Esophagus muscularis mucosa (tissue), 4 donors: ENCODE data around the gene OR2Y1. TPM values are rescaled to one million over a fixed set of nuclear protein-coding genes. Genes with fewer than 3 reads are reported as not detected.

Experiments
- DNase-seq: peaks from one replicate; pipeline ENCODE4 v3.0.0-alpha.2; 2017; ENCODE audit errors: extremely low spot score
- H3K27ac ChIP-seq, 4 donors: fragments of 200-600 bp; sonication (generic); replicated peaks in 1 of 4; 1 replicate in 3 of 4; 2 replicates in 1 of 4; pipeline ENCODE4 v1.5.1; 2016 to 2019; ENCODE audit warnings: mild to moderate bottlenecking in 1 of 4
- H3K27me3 ChIP-seq, 4 donors: fragments of 200-600 bp; sonication (generic); one replicate each; pipeline versions ENCODE4 v1.5.1 to v1.6.0; 2016 to 2019
- H3K36me3 ChIP-seq, 4 donors: fragments of 200-600 bp; sonication (generic); one replicate each; pipeline ENCODE4 v1.5.1; 2016 to 2019
- H3K4me1 ChIP-seq, 4 donors: fragments of 200-600 bp; sonication (generic); one replicate each; pipeline ENCODE4 v1.5.1; 2016 to 2019
- H3K4me3 ChIP-seq, 4 donors: fragments of 200-600 bp; sonication (generic); 1 replicate in 2 of 4; 2 replicates in 2 of 4; pipeline ENCODE4 v1.5.1; 2016 to 2019; ENCODE audit warnings: mild to moderate bottlenecking in 4 of 4, moderate library complexity in 1 of 4
- H3K9me3 ChIP-seq, 4 donors: fragments of 200-600 bp; sonication (generic); 1 replicate in 3 of 4; 2 replicates in 1 of 4; pipeline ENCODE4 v1.5.1; 2016 to 2019
- CTCF ChIP-seq, 3 experiments: fragments of 200-600 bp in 2 of 3; fragments of 450-650 bp in 1 of 3; sonication (generic) in 2 of 3; IDR thresholded peaks; one replicate each; pipeline ENCODE4 v1.5.1; 2017 to 2019; ENCODE audit warnings: antibody characterized with exemption in 3 of 3, mild to moderate bottlenecking in 2 of 3, moderate library complexity in 1 of 3
- EP300 ChIP-seq: sonication (generic); formaldehyde crosslinking; IDR thresholded peaks from one replicate; pipeline ENCODE4 v1.6.1; 2017; ENCODE audit warnings: antibody characterized with exemption
- POLR2A ChIP-seq: fragments of 450-650 bp; IDR thresholded peaks from one replicate; pipeline ENCODE4 v1.6.1; 2017; ENCODE audit warnings: antibody characterized with exemption, moderate library complexity, mild to moderate bottlenecking, low read depth
- POLR2AphosphoS5 ChIP-seq, 2 donors: sonication (generic); formaldehyde crosslinking; IDR thresholded peaks; one replicate each; pipeline ENCODE4 v1.6.1; 2017; ENCODE audit warnings: antibody characterized with exemption in 2 of 2
- WGBS: methylation state at CpG from one replicate; pipeline ENCODE4 v1.1.5; 2018; 5-methylcytosine and 5-hydroxymethylcytosine counted together
- intact Hi-C: fragments of 100-400 bp; cut with DNase I; formaldehyde crosslinking; loops from one replicate; pipeline ENCODE4 v1.15.1; 2023
- small RNA-seq, 3 donors: library from RNA; depleted of rRNA; stranded (forward); fragments of <200 nt; gene quantifications; one replicate each; pipeline ENCODE3, GENCODE V24; 2016
- total RNA-seq, 4 donors: library from RNA; depleted of rRNA; stranded (reverse); fragments of >200 nt; gene quantifications; one replicate each; pipeline versions ENCODE4 v1.1.0 to v1.2.1, GENCODE V29; 2016

The OR2Y1 gene
- total RNA-seq, 4 donors from 2014 or later = not detected

DNA sequence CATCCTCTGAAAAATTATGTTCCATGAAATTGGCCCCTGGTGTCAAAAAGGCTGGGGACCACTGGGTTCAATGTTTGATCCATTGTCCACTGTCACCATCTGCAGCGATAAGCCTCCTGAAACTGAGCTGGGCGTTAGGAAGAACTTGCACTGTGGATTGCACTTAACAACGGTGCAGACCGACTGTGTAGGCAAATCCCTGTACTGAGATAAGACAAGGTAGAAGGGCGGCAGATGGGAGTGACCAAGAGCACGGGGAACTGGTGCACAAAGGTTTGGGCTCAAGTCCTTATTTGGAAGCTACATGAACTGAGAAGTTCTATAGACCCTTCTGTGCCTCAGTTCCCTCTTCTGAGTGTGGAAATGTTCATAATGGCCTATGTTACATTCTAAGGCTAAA, 48.8 kb downstream of the OR2Y1 start:
- Histone ChIP-seq H3K9me3 (peaks cover 0 to 8% (median 6%) of the 10 kb centered on the region in 4 donors), H3K4me1 (no peaks in the 10 kb centered on the region), H3K36me3 (no peaks in the 10 kb centered on the region), H3K4me3 (no peak overlapping the region), H3K27me3 (peaks cover 0 to 41% (median 0%) of the 10 kb centered on the region in 4 donors), H3K27ac (no peak overlapping the region)
- intact Hi-C loops = no loop called here
- TF ChIP-seq EP300 (no peak), POLR2AphosphoS5 (IDR thresholded peaks at IDR 0.05) (no peak), CTCF (IDR thresholded peaks at IDR 0.05) (no peak), POLR2A (no peak)
- peak; percentile 77 for DNase-seq
- 92% methylated on average over 6 of the region's 6 CpGs for WGBS

DNA sequence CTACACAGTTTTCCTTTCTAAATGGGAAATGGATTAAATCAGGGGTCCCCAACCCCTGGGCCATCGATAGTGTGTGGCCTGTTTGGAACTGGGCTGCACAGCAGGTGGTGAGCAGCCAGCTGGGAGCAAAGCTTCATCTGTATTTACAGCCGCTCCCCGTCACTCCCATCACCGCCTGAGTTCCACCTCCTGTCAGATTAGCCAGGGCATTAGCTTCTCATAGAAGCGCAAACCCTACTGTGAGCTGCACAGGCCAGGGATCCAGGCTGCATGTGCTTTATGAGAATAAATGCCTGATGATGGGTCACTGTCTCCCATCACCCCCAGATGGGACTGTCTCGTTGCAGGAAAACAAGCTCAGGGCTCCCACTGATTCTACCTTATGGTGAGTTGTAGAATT, 49.3 kb downstream of the OR2Y1 start:
- no peaks in the 10 kb centered on the region for H3K36me3 ChIP-seq
- peaks cover 0 to 46% (median 0%) of the 10 kb centered on the region in 4 donors for H3K27me3 ChIP-seq
- 78% methylated on average over 6 of the region's 6 CpGs for WGBS
- H3K4me1 ChIP-seq = no peaks in the 10 kb centered on the region
- DNase-seq = peak; percentile 68
- peaks cover 0 to 8% (median 1%) of the 10 kb centered on the region in 4 donors for H3K9me3 ChIP-seq
- TF ChIP-seq EP300 (no peak), POLR2AphosphoS5 (IDR thresholded peaks at IDR 0.05) (no peak), CTCF (IDR thresholded peaks at IDR 0.05) (no peak), POLR2A (no peak)
- no peak overlapping the region for H3K4me3 ChIP-seq
- intact Hi-C loops = no loop called here
- H3K27ac ChIP-seq = no peak overlapping the region

- no peaks in the 10 kb centered on the region for H3K4me1 ChIP-seq
- TF ChIP-seq CTCF (IDR thresholded peaks at IDR 0.05) (no peak), POLR2AphosphoS5 (IDR thresholded peaks at IDR 0.05) (no peak), POLR2A (no peak), EP300 (no peak)
- no peak overlapping the region for H3K4me3 ChIP-seq
- DNase-seq = peak; percentile 72
- peaks cover 0 to under 1% (median 0%) of the 10 kb centered on the region in 4 donors for H3K9me3 ChIP-seq
- H3K27ac ChIP-seq = no peak overlapping the region
- 46% methylated on average over 7 of the region's 7 CpGs for WGBS
- intact Hi-C loops = no loop called here
- no peaks in the 10 kb centered on the region for H3K36me3 ChIP-seq
- H3K27me3 ChIP-seq = peaks cover 0 to 48% (median 0%) of the 10 kb centered on the region in 4 donors
These were observed 50.1 kb downstream of the OR2Y1 start for GRCh38 chr5:180689775-180690174.

Small RNAs within 50 kb of the gene (small RNA-seq; reads per million reads assigned to genes)
- 0 reads per million in 3 donors for gene RNU1-17P

Other genes starting within 250 kb of the OR2Y1 start
- gene CNOT6, start 245.7 kb downstream of the OR2Y1 start, total RNA-seq = 10 to 100 TPM; 17.7 to 26.4 (median 20.5) TPM
- 1 to 10 TPM in 2 of 4 donors, not detected in 2; 1.9 to 2.4 TPM for gene SCGB3A1, start 148.6 kb downstream of the OR2Y1 start, total RNA-seq
- 10 to 100 TPM; 10.4 to 15.6 (median 11.8) TPM for gene FLT4, start 90.5 kb downstream of the OR2Y1 start, total RNA-seq
- 100 to 1,000 TPM; 132 to 205 (median 190) TPM for gene MGAT1, start 62.7 kb upstream of the OR2Y1 start, total RNA-seq
- 10 to 100 TPM; 17.7 to 22.8 (median 20.5) TPM for gene ZFP62, start 121.2 kb upstream of the OR2Y1 start, total RNA-seq
- under 1 TPM in 3 of 4 donors, not detected in 1; 0.17 to 0.58 (median 0.34) TPM for gene BTNL8, start 159.1 kb upstream of the OR2Y1 start, total RNA-seq
- under 1 TPM in 1 of 4 donors, not detected in 3; 0.13 TPM for gene BTNL3, start 248.8 kb upstream of the OR2Y1 start, total RNA-seq